Ishikawa (cell line): Measurements from ENCODE around the gene ABHD2.

Source experiments
- TAF1 ChIP-seq: IDR thresholded peaks from 2 replicates; pipeline ENCODE4 v1.6.1; 2012; ENCODE audit warnings: low read depth, mild to moderate bottlenecking
- ZBTB7A ChIP-seq: IDR thresholded peaks from 2 replicates; pipeline ENCODE4 v1.6.1; 2012; ENCODE audit warnings: low read depth

DNA sequence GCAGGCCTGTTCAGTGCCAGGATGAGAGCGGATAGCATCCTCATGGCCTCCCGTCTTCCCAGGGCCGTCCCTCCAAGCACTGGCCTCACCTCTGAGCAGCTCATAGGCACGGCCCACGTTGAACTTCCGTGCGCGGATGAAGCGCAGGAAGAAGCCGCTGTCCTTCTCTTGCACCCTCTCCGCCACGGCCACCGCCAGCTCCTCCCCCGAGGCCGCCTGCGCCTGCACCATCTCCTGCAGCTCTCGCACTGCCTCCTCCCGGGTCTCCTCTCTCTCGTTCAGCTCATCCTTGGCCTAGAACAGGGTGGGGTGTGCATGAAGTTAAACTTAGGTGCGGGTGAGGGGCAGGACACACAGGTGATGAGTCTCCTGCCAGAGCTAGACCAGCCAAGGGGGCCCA, 128.8 kb downstream of the ABHD2 start:
- TF ChIP-seq ZBTB7A (no peak), TAF1 (no peak)
